ENCODE measurements around the gene FCN1.
"Not testable (repeated sequence)": the region's sequence is repeated elsewhere in the genome, so short reads cannot be mapped to it uniquely, and the experiment has no call there.

The FCN1 gene

GRCh38 chr9:134956387-134956786 is 38.7 kb upstream of the FCN1 start:
- H3K56ac ChIP-seq (ENCODE audit: low read length); H2BK15ac ChIP-seq (replicated peaks; ENCODE audit: low read depth); H3K4me2 ChIP-seq (ENCODE audit: low read length); H3K27ac ChIP-seq (ENCODE audit: low read depth, low read length); H3K23ac ChIP-seq (ENCODE audit: low read length); H4K8ac ChIP-seq (ENCODE audit: low read depth, low read length); H3K4ac ChIP-seq (ENCODE audit: low read depth, low read length); H3K27me3 ChIP-seq (ENCODE audit: insufficient read depth, low read length, poor library complexity); H4K5ac ChIP-seq (ENCODE audit: low read length); H3K4me3 ChIP-seq (ENCODE audit: low read length); H3K18ac ChIP-seq (ENCODE audit: low read length); H3K79me1 ChIP-seq (ENCODE audit: low read length); H3K9ac ChIP-seq (ENCODE audit: low read length); DNase-seq; H2BK120ac ChIP-seq (ENCODE audit: low read depth, low read length); H3K36me3 ChIP-seq (ENCODE audit: control insufficient read depth, insufficient read depth, low read length); H2AK5ac ChIP-seq (ENCODE audit: low read length); H2BK5ac ChIP-seq (ENCODE audit: low read length); H3K79me2 ChIP-seq (ENCODE audit: control insufficient read depth, insufficient read depth, low read length); H3K4me1 ChIP-seq (ENCODE audit: control insufficient read depth, low read depth, low read length): not testable (repeated sequence)
- WGBS (ENCODE audit: extremely low coverage, insufficient coverage, low lambda C conversion rate): no CpG with 5 or more reads among the region's 6 CpGs

GRCh38 chr9:134955801-134956200 is 38.1 kb upstream of the FCN1 start:
- H3K56ac ChIP-seq (ENCODE audit: low read length): no peak overlapping the region
- no peak overlapping the region for H4K8ac ChIP-seq (ENCODE audit: low read depth, low read length)
- H3K4me1 ChIP-seq (ENCODE audit: control insufficient read depth, low read depth, low read length): no peaks in the 10 kb centered on the region
- no peak overlapping the region for H3K4me2 ChIP-seq (ENCODE audit: low read length)
- H3K18ac ChIP-seq (ENCODE audit: low read length): no peak overlapping the region
- H3K27me3 ChIP-seq (ENCODE audit: insufficient read depth, low read length, poor library complexity): no peaks in the 10 kb centered on the region
- no peak overlapping the region for H2AK5ac ChIP-seq (ENCODE audit: low read length)
- H4K5ac ChIP-seq (ENCODE audit: low read length): no peak overlapping the region
- H2BK5ac ChIP-seq (ENCODE audit: low read length): no peak overlapping the region
- no peaks in the 10 kb centered on the region for H3K36me3 ChIP-seq (ENCODE audit: control insufficient read depth, insufficient read depth, low read length)
- WGBS (ENCODE audit: extremely low coverage, insufficient coverage, low lambda C conversion rate): no CpG with 5 or more reads among the region's 7 CpGs
- no peaks in the 10 kb centered on the region for H3K79me1 ChIP-seq (ENCODE audit: low read length)
- H3K27ac ChIP-seq (ENCODE audit: low read depth, low read length): no peak overlapping the region
- H3K4me3 ChIP-seq (ENCODE audit: low read length): no peak overlapping the region
- H2BK15ac ChIP-seq (replicated peaks; ENCODE audit: low read depth): no peak overlapping the region
- no peak overlapping the region for H3K23ac ChIP-seq (ENCODE audit: low read length)
- H3K4ac ChIP-seq (ENCODE audit: low read depth, low read length): no peak overlapping the region
- H2BK120ac ChIP-seq (ENCODE audit: low read depth, low read length): no peak overlapping the region
- no peak overlapping the region for H3K9ac ChIP-seq (ENCODE audit: low read length)
- no peaks in the 10 kb centered on the region for H3K79me2 ChIP-seq (ENCODE audit: control insufficient read depth, insufficient read depth, low read length)
- no peak for DNase-seq

GRCh38 chr9:134955156-134955555 is 37.4 kb upstream of the FCN1 start:
- Histone ChIP-seq H3K4ac (ENCODE audit: low read depth, low read length) (no peak overlapping the region), H4K8ac (ENCODE audit: low read depth, low read length) (no peak overlapping the region), H4K5ac (ENCODE audit: low read length) (no peak overlapping the region), H3K27ac (ENCODE audit: low read depth, low read length) (no peak overlapping the region), H2AK5ac (ENCODE audit: low read length) (no peak overlapping the region), H3K4me3 (ENCODE audit: low read length) (no peak overlapping the region), H3K79me2 (ENCODE audit: control insufficient read depth, insufficient read depth, low read length) (no peaks in the 10 kb centered on the region), H3K18ac (ENCODE audit: low read length) (no peak overlapping the region), H3K56ac (ENCODE audit: low read length) (no peak overlapping the region), H2BK120ac (ENCODE audit: low read depth, low read length) (no peak overlapping the region), H3K27me3 (ENCODE audit: insufficient read depth, low read length, poor library complexity) (no peaks in the 10 kb centered on the region), H3K79me1 (ENCODE audit: low read length) (no peaks in the 10 kb centered on the region), H3K4me1 (ENCODE audit: control insufficient read depth, low read depth, low read length) (no peaks in the 10 kb centered on the region), H3K36me3 (ENCODE audit: control insufficient read depth, insufficient read depth, low read length) (no peaks in the 10 kb centered on the region), H3K23ac (ENCODE audit: low read length) (no peak overlapping the region), H2BK5ac (ENCODE audit: low read length) (no peak overlapping the region), H3K9ac (ENCODE audit: low read length) (no peak overlapping the region), H3K4me2 (ENCODE audit: low read length) (no peak overlapping the region), H2BK15ac (replicated peaks; ENCODE audit: low read depth) (no peak overlapping the region)
- DNase-seq: no peak
- WGBS (ENCODE audit: extremely low coverage, insufficient coverage, low lambda C conversion rate): no CpG with 5 or more reads among the region's 1 CpG

- Histone ChIP-seq H4K5ac (ENCODE audit: low read length) (no peak overlapping the region), H3K4me3 (ENCODE audit: low read length) (no peak overlapping the region), H3K23ac (ENCODE audit: low read length) (no peak overlapping the region), H4K8ac (ENCODE audit: low read depth, low read length) (no peak overlapping the region), H3K4ac (ENCODE audit: low read depth, low read length) (no peak overlapping the region), H3K79me1 (ENCODE audit: low read length) (no peaks in the 10 kb centered on the region), H2BK120ac (ENCODE audit: low read depth, low read length) (no peak overlapping the region), H2AK5ac (ENCODE audit: low read length) (no peak overlapping the region), H2BK5ac (ENCODE audit: low read length) (no peak overlapping the region), H3K27ac (ENCODE audit: low read depth, low read length) (no peak overlapping the region), H3K36me3 (ENCODE audit: control insufficient read depth, insufficient read depth, low read length) (no peaks in the 10 kb centered on the region), H3K18ac (ENCODE audit: low read length) (no peak overlapping the region), H3K4me1 (ENCODE audit: control insufficient read depth, low read depth, low read length) (no peaks in the 10 kb centered on the region), H3K79me2 (ENCODE audit: control insufficient read depth, insufficient read depth, low read length) (no peaks in the 10 kb centered on the region), H3K27me3 (ENCODE audit: insufficient read depth, low read length, poor library complexity) (no peaks in the 10 kb centered on the region), H3K9ac (ENCODE audit: low read length) (no peak overlapping the region), H3K56ac (ENCODE audit: low read length) (no peak overlapping the region), H2BK15ac (replicated peaks; ENCODE audit: low read depth) (no peak overlapping the region), H3K4me2 (ENCODE audit: low read length) (no peak overlapping the region)
- WGBS (ENCODE audit: extremely low coverage, insufficient coverage, low lambda C conversion rate): no CpG with 5 or more reads among the region's 1 CpG
- DNase-seq: no peak
Measured at GRCh38 chr9:134951994-134952393, 34.3 kb upstream of the FCN1 start.

GRCh38 chr9:134951461-134951860 is 33.7 kb upstream of the FCN1 start:
- H3K23ac ChIP-seq (ENCODE audit: low read length): no peak overlapping the region
- no peak overlapping the region for H3K56ac ChIP-seq (ENCODE audit: low read length)
- H4K5ac ChIP-seq (ENCODE audit: low read length): no peak overlapping the region
- H2BK5ac ChIP-seq (ENCODE audit: low read length): no peak overlapping the region
- DNase-seq: no peak
- no peak overlapping the region for H3K4ac ChIP-seq (ENCODE audit: low read depth, low read length)
- H3K4me2 ChIP-seq (ENCODE audit: low read length): no peak overlapping the region
- no peak overlapping the region for H3K9ac ChIP-seq (ENCODE audit: low read length)
- no peak overlapping the region for H2AK5ac ChIP-seq (ENCODE audit: low read length)
- H3K4me3 ChIP-seq (ENCODE audit: low read length): no peak overlapping the region
- H3K27ac ChIP-seq (ENCODE audit: low read depth, low read length): no peak overlapping the region
- H3K18ac ChIP-seq (ENCODE audit: low read length): no peak overlapping the region
- no peaks in the 10 kb centered on the region for H3K79me1 ChIP-seq (ENCODE audit: low read length)
- no peak overlapping the region for H2BK120ac ChIP-seq (ENCODE audit: low read depth, low read length)
- H4K8ac ChIP-seq (ENCODE audit: low read depth, low read length): no peak overlapping the region
- H3K36me3 ChIP-seq (ENCODE audit: control insufficient read depth, insufficient read depth, low read length): no peaks in the 10 kb centered on the region
- no peak overlapping the region for H2BK15ac ChIP-seq (replicated peaks; ENCODE audit: low read depth)
- no CpG with 5 or more reads among the region's 11 CpGs for WGBS (ENCODE audit: extremely low coverage, insufficient coverage, low lambda C conversion rate)
- H3K27me3 ChIP-seq (ENCODE audit: insufficient read depth, low read length, poor library complexity): no peaks in the 10 kb centered on the region
- no peaks in the 10 kb centered on the region for H3K4me1 ChIP-seq (ENCODE audit: control insufficient read depth, low read depth, low read length)
- H3K79me2 ChIP-seq (ENCODE audit: control insufficient read depth, insufficient read depth, low read length): no peaks in the 10 kb centered on the region

- no peak overlapping the region for H3K4me2 ChIP-seq (ENCODE audit: low read length)
- H3K9ac ChIP-seq (ENCODE audit: low read length): no peak overlapping the region
- no CpG with 5 or more reads among the region's 21 CpGs for WGBS (ENCODE audit: extremely low coverage, insufficient coverage, low lambda C conversion rate)
- no peak overlapping the region for H2BK15ac ChIP-seq (replicated peaks; ENCODE audit: low read depth)
- no peak for DNase-seq
- H3K79me2 ChIP-seq (ENCODE audit: control insufficient read depth, insufficient read depth, low read length): no peaks in the 10 kb centered on the region
- no peaks in the 10 kb centered on the region for H3K4me1 ChIP-seq (ENCODE audit: control insufficient read depth, low read depth, low read length)
- no peak overlapping the region for H4K8ac ChIP-seq (ENCODE audit: low read depth, low read length)
- H3K4ac ChIP-seq (ENCODE audit: low read depth, low read length): no peak overlapping the region
- no peaks in the 10 kb centered on the region for H3K27me3 ChIP-seq (ENCODE audit: insufficient read depth, low read length, poor library complexity)
- H2BK5ac ChIP-seq (ENCODE audit: low read length): no peak overlapping the region
- H4K5ac ChIP-seq (ENCODE audit: low read length): no peak overlapping the region
- no peak overlapping the region for H3K27ac ChIP-seq (ENCODE audit: low read depth, low read length)
- H3K79me1 ChIP-seq (ENCODE audit: low read length): no peaks in the 10 kb centered on the region
- H2AK5ac ChIP-seq (ENCODE audit: low read length): no peak overlapping the region
- H3K18ac ChIP-seq (ENCODE audit: low read length): no peak overlapping the region
- H2BK120ac ChIP-seq (ENCODE audit: low read depth, low read length): no peak overlapping the region
- H3K23ac ChIP-seq (ENCODE audit: low read length): no peak overlapping the region
- H3K56ac ChIP-seq (ENCODE audit: low read length): no peak overlapping the region
- H3K36me3 ChIP-seq (ENCODE audit: control insufficient read depth, insufficient read depth, low read length): no peaks in the 10 kb centered on the region
- no peak overlapping the region for H3K4me3 ChIP-seq (ENCODE audit: low read length)
Measured at GRCh38 chr9:134950386-134951210, 32.9 kb upstream of the FCN1 start.

All from mesendoderm (in vitro differentiated cells).